ENCODE measurements around the gene FETUB.

The FETUB gene

GRCh38 chr3:186639778-186640472 is at the start of gene FETUB:
TSS of gene FETUB (plus strand) at chr3:186640399. CDS start at chr3:186640461, 62 bp downstream.
- no peak for DNase-seq

DNA sequence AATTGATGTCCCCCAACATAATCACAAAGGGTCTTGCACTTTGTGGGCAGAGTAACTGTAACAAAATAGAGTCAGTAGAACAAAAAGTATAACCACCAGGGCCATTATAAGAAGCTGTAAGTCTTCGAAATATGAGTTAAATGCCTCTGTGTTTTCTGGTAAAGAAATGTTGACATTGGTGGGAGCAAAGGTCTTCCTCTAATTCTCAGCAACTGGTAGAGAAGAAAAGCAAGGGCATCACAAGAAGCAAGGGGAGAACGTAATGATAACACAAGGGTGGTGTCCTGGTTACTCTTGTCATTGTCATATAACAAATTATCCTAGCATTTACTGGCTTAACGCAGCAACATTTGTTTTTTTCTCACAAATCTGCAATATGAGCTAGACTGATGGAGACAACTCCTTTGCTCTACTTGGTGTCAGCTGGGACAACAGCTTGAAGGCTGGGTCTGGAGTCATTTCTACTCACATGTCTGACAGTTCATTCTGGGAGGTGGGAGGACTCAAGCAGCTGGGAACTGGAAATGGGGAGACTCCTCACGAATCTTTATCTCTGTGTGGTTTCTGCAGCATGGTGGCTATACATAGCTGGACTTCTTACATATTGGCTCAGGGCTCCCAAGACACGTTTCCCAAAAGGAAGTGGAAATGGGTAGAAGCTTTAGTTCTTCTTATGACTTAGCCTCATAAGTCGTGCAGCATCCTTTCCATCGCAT is 49.5 kb upstream of the FETUB start:
- no peak for DNase-seq

GRCh38 chr3:186592682-186593081 is 47.5 kb upstream of the FETUB start:
- DNase-seq, result no peak

DNA sequence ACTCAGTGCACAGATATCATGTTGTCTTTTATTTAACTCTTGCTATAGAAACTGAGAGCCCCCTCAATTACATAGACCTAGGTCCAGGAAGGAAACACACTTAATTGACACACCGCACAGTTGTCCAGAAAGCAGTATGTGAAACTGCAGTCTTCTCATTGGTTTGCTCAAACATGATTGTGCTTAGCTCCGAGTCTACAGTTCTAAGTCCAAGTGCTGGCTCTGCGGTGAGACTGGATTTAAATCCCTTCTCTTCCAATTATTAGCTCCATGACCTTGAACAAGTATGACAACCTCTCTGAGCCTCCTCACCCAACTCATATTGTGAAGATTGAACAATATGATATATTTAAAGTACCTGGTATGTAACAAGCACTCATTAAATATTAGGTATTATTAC is 46.3 kb upstream of the FETUB start:
- DNase-seq, result no peak

- no peak for DNase-seq
Measured at GRCh38 chr3:186594591-186595113, 45.5 kb upstream of the FETUB start.

GRCh38 chr3:186596568-186597287 is 43.5 kb upstream of the FETUB start:
- DNase-seq, result no peak

GRCh38 chr3:186598108-186598784 is 42.0 kb upstream of the FETUB start:
- DNase-seq, result no peak

- no peak for DNase-seq
Measured at GRCh38 chr3:186598794-186599141, 41.4 kb upstream of the FETUB start.

DNA sequence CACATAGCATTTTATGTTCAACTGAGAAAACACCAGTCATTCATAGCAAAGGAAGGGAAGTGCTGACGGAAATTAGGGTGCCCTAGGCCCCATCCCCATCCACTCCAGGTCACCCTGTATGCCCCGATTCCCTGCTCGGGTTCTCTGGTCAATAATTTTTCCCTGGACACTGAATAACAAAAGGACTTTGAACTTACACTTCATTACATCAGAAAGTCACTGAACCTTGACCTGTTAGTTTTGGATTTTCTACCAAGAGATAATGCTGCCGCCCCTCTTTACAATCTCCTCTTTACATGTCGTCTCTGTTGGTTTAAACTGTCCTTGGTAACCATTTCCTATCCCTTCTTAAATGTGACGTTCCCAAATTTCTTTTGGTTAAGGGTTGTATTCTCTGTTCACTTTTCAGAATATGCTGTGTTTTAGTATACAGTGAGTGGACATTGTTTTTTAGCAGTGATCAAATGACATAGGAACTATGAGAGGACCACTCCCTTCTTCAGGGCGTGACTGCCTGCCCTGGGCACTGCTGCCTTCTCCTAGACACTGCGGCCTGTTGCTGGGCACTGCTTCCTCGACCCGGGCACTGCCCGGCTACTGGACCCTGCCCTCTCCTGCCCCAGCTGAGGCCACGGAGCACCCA is 40.9 kb upstream of the FETUB start:
- DNase-seq, result no peak

GRCh38 chr3:186599785-186600166 is 40.4 kb upstream of the FETUB start:
- DNase-seq, result no peak

DNA sequence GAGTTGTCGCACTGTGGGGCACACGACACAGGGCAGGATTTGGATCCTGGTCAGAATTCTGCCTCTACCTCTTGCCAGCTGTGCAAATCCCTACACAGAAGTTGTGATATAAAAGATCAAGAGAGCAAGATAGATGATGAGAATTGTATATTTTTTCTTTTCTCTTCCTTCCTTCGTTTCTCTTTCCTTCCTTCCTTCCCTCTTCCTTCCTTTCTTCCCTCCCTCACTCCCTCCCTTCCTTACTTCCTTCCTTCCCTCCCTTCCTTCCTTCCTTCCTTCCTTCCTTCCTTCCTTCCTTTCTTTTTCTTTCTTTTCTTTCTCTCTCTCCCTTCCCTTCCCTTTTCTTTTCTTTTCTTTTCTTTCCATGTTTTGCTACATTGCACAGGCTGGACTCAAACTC is 39.3 kb upstream of the FETUB start:
- DNase-seq, result no peak

DNA sequence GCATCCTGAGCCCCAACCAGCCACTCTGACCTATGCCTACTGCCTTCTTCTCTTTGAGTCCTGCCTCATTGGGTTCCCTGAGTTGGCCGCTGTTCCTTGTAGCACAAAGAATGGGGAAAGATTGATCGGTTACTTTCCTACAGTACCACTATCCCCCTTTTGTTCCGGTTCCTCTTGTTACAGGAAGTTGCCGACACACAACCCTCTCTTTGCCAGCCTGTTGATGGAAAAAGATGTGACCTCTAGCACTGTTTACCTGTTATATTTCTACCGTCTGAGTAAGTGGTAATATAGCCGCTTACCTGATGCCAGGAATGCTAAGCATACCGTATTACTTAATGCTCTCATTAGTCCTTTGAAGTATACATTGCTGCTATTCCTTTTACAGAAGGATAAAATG is 37.0 kb upstream of the FETUB start:
- no peak for DNase-seq

DNA sequence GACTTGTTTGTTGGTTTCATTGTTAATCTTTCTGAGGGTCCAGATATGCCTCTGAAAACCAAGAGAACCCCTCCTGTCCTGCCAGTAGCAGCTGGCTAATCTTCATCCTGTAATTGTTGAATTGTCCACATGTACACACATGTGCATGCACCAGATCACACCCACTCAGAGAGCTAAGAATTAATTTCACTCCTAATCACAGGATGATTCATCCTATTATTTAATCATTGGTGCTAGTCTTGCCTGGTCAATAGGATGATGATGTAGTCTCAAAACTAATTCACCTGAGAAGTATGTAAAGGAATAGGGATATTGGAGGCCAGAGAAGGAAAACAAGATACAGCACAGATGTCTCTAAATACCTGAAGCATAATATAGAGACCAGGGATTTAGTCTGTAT is 35.1 kb upstream of the FETUB start:
- DNase-seq, result no peak

- DNase-seq, result no peak
Measured at GRCh38 chr3:186605561-186606545, 34.3 kb upstream of the FETUB start.

- DNase-seq, result no peak
Measured at GRCh38 chr3:186608624-186609215, 31.5 kb upstream of the FETUB start.

GRCh38 chr3:186609247-186609868 is 30.8 kb upstream of the FETUB start:
- no peak for DNase-seq

- DNase-seq, result no peak
Measured at GRCh38 chr3:186612065-186612464, 28.1 kb upstream of the FETUB start.

GRCh38 chr3:186612721-186613636 is 27.2 kb upstream of the FETUB start, which contains the start of gene AHSG:
TSS of gene AHSG (plus strand) at chr3:186613060. CDS start at chr3:186613142, 82 bp downstream.
- no peak for DNase-seq

DNA sequence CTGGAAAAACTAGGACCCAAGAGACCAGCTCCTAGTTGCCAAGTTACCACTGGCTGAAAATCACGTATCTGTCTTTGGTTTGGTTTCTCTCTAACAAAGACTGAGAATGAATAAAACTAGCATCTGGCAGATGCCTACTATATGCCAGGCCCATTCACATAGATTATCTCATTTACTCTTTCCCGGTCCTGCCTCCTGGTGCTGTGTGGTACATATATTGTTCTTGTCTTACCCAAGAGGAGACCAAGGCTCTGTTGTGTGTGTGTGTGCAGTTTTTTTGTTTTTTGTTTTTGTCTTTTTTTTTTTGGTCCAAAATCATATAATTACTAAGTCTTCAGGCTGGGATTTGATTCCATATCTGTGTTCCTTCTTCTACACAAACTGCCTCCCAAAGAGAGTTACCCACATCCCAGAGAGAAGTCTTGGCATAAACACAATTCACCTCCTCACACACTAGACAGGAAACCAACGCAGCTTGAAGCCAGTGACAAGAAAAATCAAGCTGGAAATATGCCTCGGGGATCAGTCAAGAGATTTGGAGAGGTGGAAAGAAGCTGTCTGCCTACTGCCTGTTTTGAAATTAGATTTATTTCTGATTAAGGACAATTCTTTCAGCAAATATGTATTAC is 26.4 kb upstream of the FETUB start:
- no peak for DNase-seq
